Heart left ventricle (tissue), 16 donors: ENCODE data around the gene SIX4. TPM values are rescaled to one million over a fixed set of nuclear protein-coding genes. Genes with fewer than 3 reads are reported as not detected.

Experiments
- ATAC-seq, 4 donors: fragments of 200-7000 bp; cut with Tn5 transposase; one replicate each; pipeline ENCODE4 v1.9.1; 2020 to 2022; ENCODE audit warnings: moderate library complexity in 4 of 4, mild to moderate bottlenecking in 3 of 4, moderate number of reproducible peaks in 1 of 4
- DNase-seq, 5 donors: peaks; one replicate each; pipeline ENCODE4 v3.0.0-alpha.2; 2020
- H3K27ac ChIP-seq, 12 donors: fragments of 200-600 bp; sonication (generic) in 4 of 12; one replicate each; pipeline versions ENCODE4 v1.5.0 to v1.8.0; 2016 to 2022; ENCODE audit warnings: mild to moderate bottlenecking in 2 of 12
- H3K27me3 ChIP-seq, 9 donors: fragments of 200-600 bp; sonication (generic) in 2 of 9; one replicate each; pipeline versions ENCODE4 v1.5.1 to v1.8.0; 2016 to 2022; ENCODE audit warnings: mild to moderate bottlenecking in 3 of 9
- H3K36me3 ChIP-seq, 9 donors: fragments of 200-600 bp; sonication (generic) in 2 of 9; one replicate each; pipeline versions ENCODE4 v1.5.0 to v1.8.0; 2018 to 2022; ENCODE audit warnings: mild to moderate bottlenecking in 2 of 9
- H3K4me1 ChIP-seq, 12 donors: fragments of 200-600 bp; sonication (generic) in 4 of 12; one replicate each; pipeline versions ENCODE4 v1.5.0 to v1.8.0; 2016 to 2022; ENCODE audit warnings: mild to moderate bottlenecking in 3 of 12
- H3K4me3 ChIP-seq, 12 donors: fragments of 200-600 bp; sonication (generic) in 4 of 12; one replicate each; pipeline versions ENCODE4 v1.5.0 to v1.8.0; 2017 to 2022; ENCODE audit warnings: mild to moderate bottlenecking in 9 of 12, moderate library complexity in 4 of 12
- H3K9me3 ChIP-seq, 12 donors: fragments of 200-600 bp; sonication (generic) in 4 of 12; one replicate each; pipeline versions ENCODE4 v1.5.0 to v1.8.0; 2016 to 2022; ENCODE audit warnings: mild to moderate bottlenecking in 1 of 12
- POLR2A ChIP-seq, 2 donors: fragments of 450-650 bp; IDR thresholded peaks; one replicate each; pipeline ENCODE4 v1.6.1; 2017; ENCODE audit warnings: antibody characterized with exemption in 2 of 2, mild to moderate bottlenecking in 2 of 2, moderate library complexity in 2 of 2
- WGBS, 4 donors: extraction: QIAGEN DNeasy Blood & Tissue Kit in 2 of 4; methylation state at CpG; one replicate each; pipeline versions ENCODE4 v1.1.5 to v1.1.7; 2013 to 2018; 5-methylcytosine and 5-hydroxymethylcytosine counted together
- intact Hi-C, 10 donors: fragments of 100-400 bp; cut with DNase I; formaldehyde crosslinking; loops; one replicate each; pipeline versions ENCODE4 v1.11.1 to v1.14.2; 2022
- polyA plus RNA-seq, 2 donors: library from polyadenylated mRNA; stranded (reverse); fragments of 200-250 nt; gene quantifications; one replicate each; pipeline ENCODE4 v1.2.3, GENCODE V29; 2013
- total RNA-seq, 9 donors: library from RNA; depleted of rRNA in 2 of 9; stranded (reverse); fragments of >200 nt in 2 of 9; fragmentation: NEBNext Ultra II Directional in 3 of 9; extraction: Animal tissue kit (Norgen Biotek cat#: 25700) in 3 of 9; gene quantifications; one replicate each; pipeline versions ENCODE4 v1.1.0 to v1.2.4, GENCODE V29; 2016 to 2023
- TF ChIP-seq, protein P1 (sequence below), 12 donors: fragments of 200-600 bp; sonication (generic) in 4 of 12; IDR thresholded peaks; one replicate each; pipeline versions ENCODE4 v1.5.0 to v1.8.0; 2018 to 2022; ENCODE audit warnings: antibody characterized with exemption in 12 of 12, mild to moderate bottlenecking in 5 of 12
- donor health status: ischemic (EF 13 %, LVEDD 7.1; RV severe dilation, severe dysfunction).
- donor health status: healthy with polysubstance abuse.
- donor health status: DM: no; HTN: yes; CAD: no.
- donor health status: DM: no; HTN: no; CAD: no.
- donor health status: ischemic (EF 25% LVEDD 6.9; RV normal size, moderate dysfunction).
- donor health status: ischemic (EF 25% LVEDD 5.7; RV mildly dilated, moderate dysfunction).
- donor health status: healthy.
- donor health status: DM: yes; HTN: yes; CAD: no.
- donor health status: ischemic (EF 35%, LVEDD 5.7; RV mildly dilated, moderate dysfunction).
- donor health status: nonischemic (EF 11% LVEDD 7.7; RV severe dilation, severe dysfunction).
- donor health status: DM: yes; HTN: yes; CAD: no.
- donor health status: PGD.
- donor health status: ischemic (EF 29% LVEDD 5.4; RV normal size, mild dysfunction).
- donor health status: nonischemic (EF 23%, LVEDD 6.1; RV moderate dilation, normal function).

The SIX4 gene
- total and polyA plus RNA-seq, 11 donors, result 0.27 to 2.9 (median 1.1) TPM

DNA sequence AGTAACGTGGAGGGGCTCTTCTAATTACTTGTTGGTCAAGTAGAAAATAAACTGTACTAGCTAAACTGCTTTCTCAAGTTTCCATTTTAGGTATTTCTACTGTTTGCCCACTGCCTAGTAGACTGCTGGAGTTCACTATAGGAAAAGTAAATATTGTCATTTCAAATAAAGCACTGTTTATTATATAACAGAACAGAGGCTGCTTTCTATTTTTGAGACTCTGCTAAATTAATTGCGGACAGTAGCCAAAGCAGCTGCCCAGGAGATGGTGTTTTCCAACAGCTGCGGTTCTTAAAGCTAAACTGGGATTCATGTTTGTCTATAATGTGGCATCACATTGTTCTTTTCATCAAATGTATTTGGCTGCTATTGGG, 59.0 kb downstream of the SIX4 start:
- H3K4me1 ChIP-seq, result no peaks in the 10 kb centered on the region
- ATAC-seq (no peak), DNase-seq (no peak)
- no peak overlapping the region for H3K4me3 ChIP-seq
- peaks cover 0 to 7% (median 0%) of the 10 kb centered on the region in 12 donors for H3K9me3 ChIP-seq
- peaks cover 6 to 50% (median 16%) of the 10 kb centered on the region in 9 donors for H3K27me3 ChIP-seq
- no peaks in the 10 kb centered on the region for H3K36me3 ChIP-seq
- H3K27ac ChIP-seq, result no peak overlapping the region
- 67 to 82% (median 79%) methylated on average over 3 of the region's 3 CpGs for WGBS, 4 donors
- TF ChIP-seq POLR2A (IDR thresholded peaks at IDR 0.05), result no peak
- TF ChIP-seq, protein P1, sequence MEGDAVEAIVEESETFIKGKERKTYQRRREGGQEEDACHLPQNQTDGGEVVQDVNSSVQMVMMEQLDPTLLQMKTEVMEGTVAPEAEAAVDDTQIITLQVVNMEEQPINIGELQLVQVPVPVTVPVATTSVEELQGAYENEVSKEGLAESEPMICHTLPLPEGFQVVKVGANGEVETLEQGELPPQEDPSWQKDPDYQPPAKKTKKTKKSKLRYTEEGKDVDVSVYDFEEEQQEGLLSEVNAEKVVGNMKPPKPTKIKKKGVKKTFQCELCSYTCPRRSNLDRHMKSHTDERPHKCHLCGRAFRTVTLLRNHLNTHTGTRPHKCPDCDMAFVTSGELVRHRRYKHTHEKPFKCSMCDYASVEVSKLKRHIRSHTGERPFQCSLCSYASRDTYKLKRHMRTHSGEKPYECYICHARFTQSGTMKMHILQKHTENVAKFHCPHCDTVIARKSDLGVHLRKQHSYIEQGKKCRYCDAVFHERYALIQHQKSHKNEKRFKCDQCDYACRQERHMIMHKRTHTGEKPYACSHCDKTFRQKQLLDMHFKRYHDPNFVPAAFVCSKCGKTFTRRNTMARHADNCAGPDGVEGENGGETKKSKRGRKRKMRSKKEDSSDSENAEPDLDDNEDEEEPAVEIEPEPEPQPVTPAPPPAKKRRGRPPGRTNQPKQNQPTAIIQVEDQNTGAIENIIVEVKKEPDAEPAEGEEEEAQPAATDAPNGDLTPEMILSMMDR (IDR thresholded peaks at IDR 0.05), result no peak
- intact Hi-C loops, result no loop called here

GRCh38 chr14:60662982-60663381, 61.2 kb downstream of the SIX4 start:
- ATAC-seq, result no peak
- Histone ChIP-seq H3K27ac (no peak overlapping the region), H3K9me3 (no peaks in the 10 kb centered on the region), H3K27me3 (peaks cover 17 to 72% (median 36%) of the 10 kb centered on the region in 9 donors), H3K36me3 (no peaks in the 10 kb centered on the region), H3K4me3 (no peak overlapping the region), H3K4me1 (peaks cover 0 to 3% (median under 1%) of the 10 kb centered on the region in 12 donors)
- 42 to 69% (median 59%) methylated on average over 1 of the region's 1 CpG for WGBS, 4 donors
- intact Hi-C loops, result no loop called here
- no peak for DNase-seq
- TF ChIP-seq POLR2A (IDR thresholded peaks at IDR 0.05), result no peak
- TF ChIP-seq, protein P1 (IDR thresholded peaks at IDR 0.05), result no peak

DNA sequence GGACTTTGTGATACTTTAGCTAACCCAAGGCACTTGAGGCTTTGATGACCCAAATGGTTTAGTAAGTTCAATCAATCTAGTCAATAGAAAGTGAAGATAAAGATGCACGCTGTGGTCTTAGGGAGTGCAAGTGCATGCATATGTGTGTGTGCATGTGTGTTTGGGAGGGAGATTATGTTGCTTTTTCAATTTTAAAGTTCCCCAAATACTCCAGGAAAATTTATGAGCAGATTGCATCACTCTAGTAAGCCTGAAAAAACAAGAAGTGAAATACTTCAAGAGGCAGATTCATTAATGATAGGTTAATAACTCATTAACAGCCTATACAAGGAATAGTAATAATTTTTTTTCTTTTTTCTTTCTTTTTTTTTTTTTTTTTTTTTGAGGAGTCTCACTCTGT, 62.4 kb downstream of the SIX4 start:
- ATAC-seq (no peak), DNase-seq (no peak)
- Histone ChIP-seq H3K4me3 (no peak overlapping the region), H3K36me3 (no peaks in the 10 kb centered on the region), H3K27ac (no peak overlapping the region), H3K27me3 (peaks cover 17 to 84% (median 49%) of the 10 kb centered on the region in 9 donors), H3K4me1 (peaks cover 2 to 15% (median 9%) of the 10 kb centered on the region in 12 donors), H3K9me3 (no peaks in the 10 kb centered on the region)
- intact Hi-C loops, result no loop called here
- TF ChIP-seq, protein P1 (IDR thresholded peaks at IDR 0.05), result no peak
- no peak for TF ChIP-seq POLR2A (IDR thresholded peaks at IDR 0.05)
- WGBS, 4 donors, result 69 to 85% (median 73%) methylated on average over 1 of the region's 1 CpG

Other genes with a start within 250 kb of the SIX4 start
- not detected for gene C14orf39, start 238.3 kb downstream of the SIX4 start, total RNA-seq
- gene C14orf39, start 238.3 kb downstream of the SIX4 start, polyA plus RNA-seq, result not detected
- not detected for gene SIX6, start 215.2 kb downstream of the SIX4 start, total RNA-seq
- not detected for gene SIX6, start 215.2 kb downstream of the SIX4 start, polyA plus RNA-seq
- under 1 TPM in 3 of 9 donors, not detected in 6; 0.19 to 0.27 (median 0.25) TPM for gene SIX1, start 74.9 kb downstream of the SIX4 start, total RNA-seq
- not detected for gene SIX1, start 74.9 kb downstream of the SIX4 start, polyA plus RNA-seq
- gene MNAT1, start 10.4 kb upstream of the SIX4 start, total RNA-seq, result 10 to 100 TPM; 21.4 to 32.6 (median 27.0) TPM
- 10 to 100 TPM; 18.9 to 24.3 TPM for gene MNAT1, start 10.4 kb upstream of the SIX4 start, polyA plus RNA-seq